HG03460 (cell line): ENCODE results near the gene LBH.

ENCODE experiments used
- ATAC-seq: cut with Tn5 transposase; IDR thresholded peaks from one replicate; pipeline ENCODE4 v1.9.1; 2021; ENCODE audit not compliant: unreplicated experiment

Gene LBH

GRCh38 chr2:30234180-30234971 lies 3.0 kb downstream of the LBH start:
- no peak for ATAC-seq

GRCh38 chr2:30235008-30235655 lies 3.8 kb downstream of the LBH start:
- no peak for ATAC-seq

- ATAC-seq: no peak
Measured at GRCh38 chr2:30235859-30236535, 4.7 kb downstream of the LBH start.

GRCh38 chr2:30236591-30237238 lies 5.4 kb downstream of the LBH start:
- ATAC-seq: no peak

- no peak for ATAC-seq
Measured at GRCh38 chr2:30237239-30237965, 6.1 kb downstream of the LBH start.

- no peak for ATAC-seq
Measured at GRCh38 chr2:30237966-30238800, 6.8 kb downstream of the LBH start.

- no peak for ATAC-seq
Measured at GRCh38 chr2:30239308-30239985, 8.1 kb downstream of the LBH start.

- ATAC-seq: no peak
Measured at GRCh38 chr2:30239986-30240752, 8.8 kb downstream of the LBH start.

- ATAC-seq: no peak
Measured at GRCh38 chr2:30243231-30243630, 11.9 kb downstream of the LBH start.

GRCh38 chr2:30245364-30245763 lies 14.0 kb downstream of the LBH start:
- ATAC-seq: no peak

GRCh38 chr2:30248791-30249190 lies 17.5 kb downstream of the LBH start:
- ATAC-seq: no peak

GRCh38 chr2:30249354-30249753 lies 18.0 kb downstream of the LBH start:
- no peak for ATAC-seq

- no peak for ATAC-seq
Measured at GRCh38 chr2:30250421-30250820, 19.1 kb downstream of the LBH start.

GRCh38 chr2:30252723-30253701 lies 21.7 kb downstream of the LBH start:
- no peak for ATAC-seq

GRCh38 chr2:30253873-30254684 lies 22.7 kb downstream of the LBH start:
- no peak for ATAC-seq

GRCh38 chr2:30254685-30255001 lies 23.3 kb downstream of the LBH start:
- ATAC-seq: no peak

- ATAC-seq: no peak
Measured at GRCh38 chr2:30255026-30255425, 23.7 kb downstream of the LBH start.
